ENCODE data around the gene PLA2R1.

DNA sequence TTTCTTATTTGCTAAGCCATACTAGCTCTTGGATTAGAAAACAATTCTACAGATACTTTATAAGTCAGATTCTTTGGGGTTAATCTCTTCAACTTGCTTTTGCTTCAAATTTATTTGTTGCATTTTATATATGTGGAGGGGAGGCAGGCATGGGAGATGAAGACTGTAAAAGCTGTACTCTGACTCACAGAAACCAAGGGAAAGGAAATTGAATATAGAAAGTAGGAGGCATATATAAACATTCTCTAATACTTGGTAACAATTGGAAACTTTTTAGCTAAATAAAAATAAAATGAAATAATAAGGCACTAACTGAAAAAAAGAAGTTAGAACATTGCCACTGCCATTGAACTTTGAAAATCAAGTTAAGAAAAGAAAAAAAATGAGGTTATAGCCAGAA is 21.3 kb downstream of the PLA2R1 start:
- TF ChIP-seq CTCF (IDR thresholded peaks at IDR 0.05) (no peak), POLR2AphosphoS5 (IDR thresholded peaks at IDR 0.05) (no peak)
